GM19397 (cell line): Measurements from ENCODE around the gene FXYD4.

ENCODE experiments used
- ATAC-seq: cut with Tn5 transposase; IDR thresholded peaks from one replicate; pipeline ENCODE4 v1.9.1; 2021; ENCODE audit warnings: mild to moderate bottlenecking, moderate library complexity; ENCODE audit not compliant: unreplicated experiment

Gene FXYD4

DNA sequence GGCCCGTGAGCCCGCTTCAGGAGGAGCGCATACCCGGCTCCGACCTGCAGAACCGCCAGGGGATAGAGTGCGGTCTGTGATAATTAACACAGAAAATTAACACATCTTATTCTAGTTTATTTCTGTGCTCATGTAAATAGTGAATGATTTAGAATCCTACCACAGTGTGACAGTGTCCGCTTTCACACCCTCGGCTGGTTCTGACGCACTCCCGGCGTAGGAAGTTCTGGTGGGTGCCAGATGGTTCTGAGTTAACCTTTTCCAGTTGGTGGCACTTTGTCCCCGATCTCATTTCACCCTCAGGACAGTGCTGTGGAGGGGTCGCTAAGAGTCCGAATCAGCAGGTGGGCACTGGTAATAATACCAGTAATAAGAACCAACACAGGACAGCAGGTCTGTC, 28.3 kb upstream of the FXYD4 start:
- no peak for ATAC-seq

- no peak for ATAC-seq
These were observed 27.4 kb upstream of the FXYD4 start for GRCh38 chr10:43344051-43344450.

- no peak for ATAC-seq
These were observed 23.4 kb upstream of the FXYD4 start for GRCh38 chr10:43347997-43348396.

DNA sequence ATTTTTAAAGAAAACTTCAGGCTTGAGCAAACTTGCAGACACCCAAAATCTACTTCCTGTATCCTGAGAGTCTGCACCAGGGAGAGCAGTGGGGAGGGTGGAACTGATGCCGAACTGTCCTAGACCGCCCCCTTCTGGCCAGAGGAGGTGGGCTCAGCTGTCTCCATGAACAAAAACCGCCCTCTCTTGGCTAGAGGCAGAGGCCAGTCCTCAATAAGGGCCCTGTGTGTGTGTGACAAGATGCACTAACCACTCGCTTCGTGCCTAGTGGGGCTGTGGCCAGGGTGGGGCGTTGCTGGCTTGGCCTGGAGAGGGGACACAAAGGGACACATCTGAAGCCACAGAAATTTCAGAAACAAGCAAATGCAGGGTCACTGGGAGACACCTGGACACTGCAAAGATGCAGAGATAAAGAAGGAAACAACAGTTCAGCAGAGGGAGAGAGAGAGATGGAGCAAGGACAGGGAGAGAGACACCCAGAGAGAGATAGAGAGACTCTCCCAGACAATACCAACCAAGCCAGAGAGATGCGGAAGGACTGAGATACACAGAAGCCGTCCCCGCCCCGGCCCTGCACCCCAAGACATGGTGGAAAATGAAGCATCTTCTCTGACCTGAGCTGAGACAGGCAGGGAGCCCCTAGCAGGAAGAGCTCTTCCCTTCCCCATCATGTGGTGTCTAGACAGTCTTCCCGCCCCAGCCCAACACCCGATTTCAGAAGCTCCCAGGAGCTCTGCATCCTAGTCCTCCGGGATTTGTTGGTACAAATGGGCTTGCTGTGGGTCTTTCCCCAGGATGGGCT, 22.7 kb upstream of the FXYD4 start:
- peak; percentile 97 for ATAC-seq

DNA sequence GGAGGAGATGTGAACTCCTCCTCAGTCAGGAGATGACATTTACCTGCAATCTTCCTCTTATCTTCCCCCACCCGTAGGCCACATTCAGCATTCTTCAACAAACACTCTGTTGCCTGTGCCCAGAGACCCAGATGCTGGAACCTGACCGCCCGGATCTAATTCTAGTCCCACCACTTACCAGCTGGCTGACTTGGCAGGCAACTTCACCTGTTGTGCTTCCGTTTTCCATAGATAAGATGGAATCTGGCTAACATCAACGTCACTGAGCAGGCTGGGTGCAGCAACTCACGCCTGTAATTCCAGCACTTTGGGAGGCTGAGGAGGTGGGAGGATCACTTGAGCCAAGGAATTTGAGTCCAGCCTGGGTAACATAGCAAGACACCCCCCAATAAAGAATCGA, 21.3 kb upstream of the FXYD4 start:
- ATAC-seq = no peak

- ATAC-seq = no peak
These were observed 20.8 kb upstream of the FXYD4 start for GRCh38 chr10:43350686-43351085.

- no peak for ATAC-seq
These were observed 20.1 kb upstream of the FXYD4 start for GRCh38 chr10:43351301-43351700.

DNA sequence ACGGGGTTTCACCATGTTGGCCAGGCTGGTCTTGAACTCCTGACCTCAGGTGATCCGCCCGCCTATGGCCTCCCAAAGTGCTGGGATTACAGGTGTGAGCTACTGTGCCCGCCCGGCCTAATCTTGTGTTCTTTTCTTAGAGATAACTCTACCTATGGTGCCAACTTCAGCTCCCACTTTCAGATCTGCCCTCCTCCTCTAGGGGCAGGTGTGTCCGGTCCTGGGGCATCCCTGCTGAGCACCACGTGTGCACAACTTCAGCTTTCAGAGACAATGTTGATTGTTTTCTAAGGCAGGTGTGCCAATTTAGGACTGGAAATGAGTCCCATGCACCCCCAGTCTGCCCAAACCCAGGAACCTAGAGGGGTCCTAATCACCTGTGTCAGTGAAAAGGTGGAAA, 18.5 kb upstream of the FXYD4 start:
- ATAC-seq = no peak

GRCh38 chr10:43353495-43354329, 17.7 kb upstream of the FXYD4 start:
- ATAC-seq = no peak

- ATAC-seq = no peak
These were observed 17.2 kb upstream of the FXYD4 start for GRCh38 chr10:43354330-43354635.

- no peak for ATAC-seq
These were observed 16.5 kb upstream of the FXYD4 start for GRCh38 chr10:43354879-43355380.

DNA sequence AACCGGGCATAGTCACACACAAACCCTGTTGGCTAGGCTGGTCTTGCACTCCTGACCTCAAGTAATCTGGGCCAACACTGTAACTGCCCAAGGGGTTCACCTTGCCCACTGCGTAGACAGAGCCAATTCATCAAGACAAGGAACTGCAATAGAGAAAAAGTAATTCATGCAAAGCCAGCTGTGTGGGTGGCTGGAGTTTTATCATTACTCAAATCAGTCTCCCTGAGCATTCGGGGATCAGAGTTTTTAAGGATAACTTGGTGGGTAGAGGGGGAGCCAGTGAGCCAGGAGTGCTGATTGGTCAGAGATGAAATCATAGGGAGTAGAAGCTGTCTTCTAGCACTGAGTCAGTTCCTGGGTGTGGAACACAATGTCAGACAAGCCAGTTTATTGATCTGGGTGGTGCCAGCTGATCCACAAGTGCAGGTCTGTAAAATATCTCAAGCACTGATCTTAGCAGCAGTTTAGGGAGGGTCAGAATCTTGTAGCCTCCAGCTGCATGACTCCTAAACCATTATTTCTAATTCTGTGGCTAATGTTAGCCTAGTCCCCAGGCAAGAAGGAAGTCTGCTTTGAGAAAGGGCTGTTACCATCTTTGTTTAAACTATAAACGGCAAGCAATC, 15.6 kb upstream of the FXYD4 start:
- ATAC-seq = no peak

GRCh38 chr10:43360086-43360485, 11.3 kb upstream of the FXYD4 start:
- ATAC-seq = no peak

- ATAC-seq = no peak
These were observed 9.8 kb upstream of the FXYD4 start for GRCh38 chr10:43361547-43362190.

- ATAC-seq = peak; percentile 97
These were observed 9.1 kb upstream of the FXYD4 start for GRCh38 chr10:43362191-43362839.

- no peak for ATAC-seq
These were observed 6.4 kb upstream of the FXYD4 start for GRCh38 chr10:43365001-43365400.

- no peak for ATAC-seq
These were observed 1.5 kb upstream of the FXYD4 start for GRCh38 chr10:43369921-43370320.

GRCh38 chr10:43370671-43371215, 693 bp upstream of the FXYD4 start:
- no peak for ATAC-seq

DNA sequence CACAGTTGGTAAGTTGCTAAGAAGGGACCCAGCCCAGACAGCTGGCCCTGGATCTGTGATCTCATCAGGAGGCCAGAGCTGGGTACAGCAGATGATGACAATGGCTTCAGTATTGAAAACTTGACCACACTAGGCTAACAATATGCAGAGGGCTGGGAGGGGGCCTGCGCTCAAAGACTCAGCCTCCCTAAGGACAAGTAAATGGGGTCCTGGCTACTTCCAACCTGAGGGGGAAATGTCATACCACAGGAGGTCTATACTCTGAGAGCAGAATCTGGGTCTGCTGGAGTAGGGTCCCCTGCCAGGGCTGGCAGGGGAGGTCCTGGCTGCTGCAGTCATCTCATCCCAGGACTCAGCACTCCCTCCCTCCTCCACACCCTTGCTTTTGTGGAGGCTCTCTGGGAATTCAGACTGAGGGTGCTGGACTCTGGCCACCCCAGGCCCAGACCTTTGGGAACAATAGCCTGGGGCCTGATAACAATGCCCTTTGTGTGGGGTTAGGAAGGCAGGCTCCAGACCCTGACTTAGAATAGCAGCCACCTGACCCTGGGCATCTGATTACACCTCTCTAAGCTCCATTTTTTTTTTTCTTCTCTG, 1.4 kb downstream of the FXYD4 start:
- ATAC-seq = no peak

DNA sequence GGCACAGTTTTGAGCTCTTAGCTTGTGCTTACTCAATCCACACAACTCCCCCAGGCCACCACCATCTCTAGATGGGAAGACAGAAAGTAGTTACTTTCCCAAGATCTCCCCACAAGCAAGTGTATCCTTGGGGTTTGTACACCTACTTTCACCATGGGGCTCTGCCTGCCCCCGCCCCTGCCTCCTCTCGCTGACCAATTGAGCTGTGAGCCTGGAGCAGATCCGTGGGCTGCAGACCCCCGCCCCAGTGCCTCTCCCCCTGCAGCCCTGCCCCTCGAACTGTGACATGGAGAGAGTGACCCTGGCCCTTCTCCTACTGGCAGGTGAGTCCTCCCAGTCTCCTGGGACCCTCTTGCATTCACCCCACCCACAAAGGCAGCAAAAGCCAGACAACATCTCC, 2.0 kb downstream of the FXYD4 start:
- no peak for ATAC-seq
